Kidney glomerular epithelial cell (primary cell): ENCODE data around the gene LRRC17.

Experiments
- DNase-seq: peaks from one replicate; lab custom pipeline; 2025; lab: John Stamatoyannopoulos, UW

Gene LRRC17, protein sequence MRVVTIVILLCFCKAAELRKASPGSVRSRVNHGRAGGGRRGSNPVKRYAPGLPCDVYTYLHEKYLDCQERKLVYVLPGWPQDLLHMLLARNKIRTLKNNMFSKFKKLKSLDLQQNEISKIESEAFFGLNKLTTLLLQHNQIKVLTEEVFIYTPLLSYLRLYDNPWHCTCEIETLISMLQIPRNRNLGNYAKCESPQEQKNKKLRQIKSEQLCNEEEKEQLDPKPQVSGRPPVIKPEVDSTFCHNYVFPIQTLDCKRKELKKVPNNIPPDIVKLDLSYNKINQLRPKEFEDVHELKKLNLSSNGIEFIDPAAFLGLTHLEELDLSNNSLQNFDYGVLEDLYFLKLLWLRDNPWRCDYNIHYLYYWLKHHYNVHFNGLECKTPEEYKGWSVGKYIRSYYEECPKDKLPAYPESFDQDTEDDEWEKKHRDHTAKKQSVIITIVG

GRCh38 chr7:102912742-102913141, at the start of gene LRRC17:
TSS of gene LRRC17 (plus strand) at chr7:102913000. CDS start at chr7:102933914, 20,914 bp downstream.
- no peak for DNase-seq

DNA sequence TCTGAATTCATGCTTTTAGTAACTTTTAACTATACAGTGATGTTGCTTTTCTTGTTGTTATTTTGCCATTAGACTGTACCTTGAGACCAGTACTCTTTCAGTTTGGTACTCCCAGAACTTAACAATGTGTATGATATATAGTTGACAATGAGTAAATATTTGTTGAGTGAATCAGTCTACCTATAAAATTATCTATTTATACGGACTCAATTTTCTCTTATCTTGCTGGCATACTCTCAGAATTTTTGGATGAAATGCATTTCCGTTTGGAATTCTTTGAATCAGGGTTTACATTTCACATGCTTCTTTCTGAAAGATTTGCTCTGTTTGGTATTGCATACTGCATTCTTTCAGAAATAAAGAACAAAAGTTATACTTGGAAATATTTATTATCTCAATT, 47.8 kb upstream of the LRRC17 start:
- DNase-seq: no peak

- no peak for DNase-seq
Measured at GRCh38 chr7:102866535-102867215, 46.1 kb upstream of the LRRC17 start.

DNA sequence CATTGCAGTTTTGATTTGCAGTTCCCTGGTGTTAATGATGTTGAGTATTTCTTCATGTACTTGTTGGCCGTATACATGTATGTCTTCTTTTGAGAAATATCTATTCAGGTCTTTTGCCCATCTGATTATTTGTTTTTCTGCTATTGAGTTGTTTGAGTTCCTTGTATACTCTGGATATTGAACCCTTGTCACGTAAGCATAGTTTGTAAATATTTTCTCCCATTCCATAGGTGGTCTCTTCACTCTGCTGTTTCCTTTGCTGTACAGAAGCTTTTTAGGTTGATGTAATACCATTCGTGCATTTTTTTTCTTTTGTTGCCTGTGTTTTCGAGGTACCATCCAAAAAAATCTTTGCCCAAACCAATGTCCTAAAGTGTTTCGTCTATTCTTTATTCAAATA, 43.6 kb upstream of the LRRC17 start:
- no peak for DNase-seq

DNA sequence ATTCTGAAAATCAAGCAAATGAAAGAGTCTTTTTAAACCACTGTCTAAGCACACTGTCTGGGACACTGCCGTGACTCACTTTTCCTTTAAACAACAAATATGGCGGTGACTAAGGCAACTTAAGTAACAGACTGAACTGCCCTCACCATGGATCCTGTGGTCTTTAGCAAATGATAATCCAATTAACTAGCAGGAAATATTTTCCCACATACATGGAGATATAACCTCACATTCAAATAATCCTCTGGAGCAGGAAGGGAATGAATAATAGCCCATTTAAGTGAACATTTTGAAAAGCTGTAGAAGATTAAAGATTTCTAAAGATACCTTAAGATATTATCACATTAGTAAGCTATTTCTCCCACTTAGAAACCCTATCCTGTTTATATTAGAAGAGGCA, 40.3 kb upstream of the LRRC17 start:
- peak; percentile 97 for DNase-seq

DNA sequence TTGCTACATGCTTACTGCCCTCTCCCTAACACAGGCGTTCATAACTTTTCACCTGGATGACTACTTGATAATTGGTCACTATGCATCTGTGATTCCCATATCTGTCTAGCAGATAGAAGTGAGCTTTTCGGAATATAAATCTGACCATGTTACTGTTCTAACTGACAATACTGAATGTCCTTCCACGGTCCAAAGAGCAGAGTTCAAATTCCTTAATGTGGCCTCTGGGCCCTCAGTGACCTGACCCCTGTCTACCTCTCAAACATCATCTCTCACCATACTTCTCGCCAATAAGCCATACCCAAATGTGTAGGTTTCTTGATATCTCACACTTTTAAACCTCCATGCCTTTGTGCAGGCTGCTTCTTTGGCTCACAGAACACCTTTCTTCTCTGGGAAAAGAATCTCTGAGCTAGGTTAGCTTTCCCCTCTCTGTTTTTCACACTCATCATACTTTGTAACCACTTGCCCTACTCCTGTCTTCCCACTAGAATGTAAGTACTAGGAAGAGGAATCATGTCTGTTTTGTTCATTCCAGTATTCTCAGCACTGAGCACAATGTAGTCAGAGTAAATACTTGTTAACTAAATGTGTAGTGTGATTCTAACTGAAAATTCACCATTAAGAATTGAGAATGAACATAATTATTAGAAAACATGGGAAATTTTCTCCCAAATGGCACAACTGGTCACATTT, 39.2 kb upstream of the LRRC17 start:
- DNase-seq: no peak

GRCh38 chr7:102874166-102874829, 38.5 kb upstream of the LRRC17 start:
- DNase-seq: peak; percentile 96

DNA sequence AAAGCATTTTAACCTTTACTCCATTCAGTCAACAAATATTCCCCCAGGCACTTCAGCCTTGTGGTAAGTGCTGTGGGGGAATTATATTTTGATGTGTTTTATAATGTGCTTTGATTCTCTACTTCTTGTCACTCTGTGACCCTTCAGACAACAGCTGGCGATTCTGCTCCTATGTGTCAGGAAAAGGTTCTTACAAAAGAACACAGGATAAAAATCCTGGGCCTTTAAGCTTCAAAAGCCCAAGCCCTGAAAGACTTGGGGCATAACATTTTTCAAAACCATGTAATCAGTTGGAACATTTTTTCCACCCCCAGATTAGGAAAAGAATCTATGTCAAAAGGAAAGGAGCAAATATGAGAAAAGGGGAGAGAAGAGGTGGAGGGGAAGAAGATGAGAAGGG, 37.8 kb upstream of the LRRC17 start:
- DNase-seq: no peak

- DNase-seq: peak; percentile 99
Measured at GRCh38 chr7:102875700-102876295, 37.0 kb upstream of the LRRC17 start.

DNA sequence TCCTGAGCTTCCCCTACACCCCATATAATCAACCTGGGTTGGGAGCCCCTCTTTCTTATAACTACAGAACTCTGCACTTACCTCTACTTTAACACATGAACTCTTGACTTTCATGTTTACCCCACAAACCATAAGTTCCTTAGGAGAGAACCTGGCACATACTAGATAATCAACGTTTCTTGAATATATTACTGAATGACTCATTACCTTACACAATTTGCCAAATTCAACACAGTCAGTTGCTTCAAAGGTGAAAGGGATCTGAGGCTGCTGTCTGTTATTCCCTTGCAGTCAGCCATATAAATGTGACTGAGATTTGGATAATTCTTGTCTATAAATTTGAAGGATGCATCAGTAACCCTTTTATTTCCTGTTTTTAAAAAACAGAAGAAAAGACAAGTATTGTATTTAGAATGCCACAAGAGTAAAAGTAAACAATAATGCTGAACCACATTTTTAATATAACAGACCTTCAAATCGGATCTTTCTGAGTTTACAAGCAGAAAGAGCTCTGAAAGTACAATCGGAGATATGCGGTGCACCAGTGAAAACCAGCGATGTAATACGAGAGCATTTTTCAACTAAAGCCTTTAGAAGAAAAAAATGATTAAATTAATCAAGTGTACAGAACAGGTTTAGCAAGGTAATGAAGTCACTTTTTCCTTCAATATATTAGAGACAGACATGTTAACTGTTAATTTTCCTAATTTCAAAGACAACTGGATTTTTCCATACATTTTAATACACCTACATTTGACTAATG, 29.5 kb upstream of the LRRC17 start:
- DNase-seq: peak; percentile 30

- DNase-seq: no peak
Measured at GRCh38 chr7:102888561-102889233, 24.1 kb upstream of the LRRC17 start.

GRCh38 chr7:102889851-102890250, 22.9 kb upstream of the LRRC17 start:
- no peak for DNase-seq

DNA sequence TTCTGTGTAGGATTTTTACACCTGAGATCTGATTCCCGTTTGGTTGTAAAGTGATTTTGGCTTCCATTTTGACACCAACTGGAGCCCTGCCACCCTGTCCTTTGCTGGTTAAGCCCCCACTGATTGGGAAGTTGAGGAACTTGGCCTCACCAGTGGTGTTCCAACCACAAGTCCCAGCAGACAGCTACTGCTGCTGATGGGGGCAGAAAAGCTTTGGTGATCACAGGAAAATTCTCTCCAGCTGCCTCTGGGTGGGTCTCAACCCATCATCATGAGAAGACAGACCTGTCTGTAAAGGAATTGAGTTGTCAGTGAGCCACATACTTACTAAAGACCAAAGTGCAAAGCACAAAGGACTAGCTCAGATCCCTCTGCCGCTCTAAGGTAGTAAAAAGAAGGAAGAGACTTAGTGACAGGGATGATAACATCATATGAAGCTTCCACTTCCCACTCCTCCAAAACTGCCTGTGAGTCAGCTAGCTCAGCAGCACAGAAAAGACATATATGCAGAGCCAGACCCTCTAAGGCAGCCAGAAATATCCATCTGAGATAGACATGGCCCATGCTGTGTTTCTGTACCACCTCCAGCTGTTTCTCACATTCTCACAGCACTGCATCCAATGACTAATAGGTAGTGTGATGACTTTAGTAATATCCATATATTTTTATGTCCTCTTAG, 22.4 kb upstream of the LRRC17 start:
- DNase-seq: no peak

- no peak for DNase-seq
Measured at GRCh38 chr7:102890971-102891692, 21.7 kb upstream of the LRRC17 start.

GRCh38 chr7:102891693-102892261, 21.0 kb upstream of the LRRC17 start:
- DNase-seq: peak; percentile 30

DNA sequence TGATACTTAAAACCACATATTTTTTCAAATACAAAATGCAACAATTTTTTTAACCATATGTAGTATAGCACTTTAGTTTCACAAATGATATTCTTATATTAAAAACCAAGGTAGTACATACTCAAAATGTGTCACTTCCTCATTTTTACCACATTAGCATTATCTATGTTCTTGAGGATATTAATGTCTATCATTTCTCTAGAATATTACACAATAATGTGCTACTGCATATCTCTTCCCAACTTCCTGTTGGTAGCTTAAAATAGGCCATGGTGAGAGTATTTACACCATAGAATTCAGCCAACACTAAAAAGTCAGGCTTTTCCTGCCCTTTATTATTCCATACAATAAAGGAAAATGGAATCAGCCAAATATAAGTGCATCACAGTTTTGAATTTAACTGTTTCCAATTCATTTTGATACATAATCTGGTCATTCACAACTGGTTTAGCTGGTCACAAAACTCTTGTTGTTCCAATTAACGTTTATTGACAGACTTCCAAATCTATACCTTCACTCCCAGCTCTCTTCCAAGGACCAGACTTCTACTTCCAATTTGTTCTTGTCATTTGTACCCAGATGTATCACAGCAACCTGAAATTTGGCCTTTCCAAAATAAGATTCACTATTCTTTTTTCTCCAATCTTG, 20.0 kb upstream of the LRRC17 start:
- no peak for DNase-seq

DNA sequence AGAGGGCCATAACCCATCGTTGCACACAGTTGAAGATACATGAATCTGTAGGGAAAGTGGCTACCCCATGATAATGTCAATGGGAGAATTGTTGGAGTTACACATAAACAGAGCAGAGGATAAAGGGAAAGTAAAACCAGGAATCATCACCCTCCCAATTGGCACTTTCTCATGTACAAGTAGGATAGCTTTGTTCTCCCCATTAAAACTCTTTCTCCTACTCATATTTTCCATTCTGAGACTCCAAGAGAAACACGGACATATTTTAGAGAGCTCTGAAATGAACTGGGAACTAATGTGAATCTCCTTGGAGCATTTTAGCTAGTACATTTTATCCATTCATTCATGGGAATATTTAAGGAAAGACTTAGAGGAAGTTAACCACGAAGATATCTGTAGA, 17.2 kb upstream of the LRRC17 start:
- no peak for DNase-seq

DNA sequence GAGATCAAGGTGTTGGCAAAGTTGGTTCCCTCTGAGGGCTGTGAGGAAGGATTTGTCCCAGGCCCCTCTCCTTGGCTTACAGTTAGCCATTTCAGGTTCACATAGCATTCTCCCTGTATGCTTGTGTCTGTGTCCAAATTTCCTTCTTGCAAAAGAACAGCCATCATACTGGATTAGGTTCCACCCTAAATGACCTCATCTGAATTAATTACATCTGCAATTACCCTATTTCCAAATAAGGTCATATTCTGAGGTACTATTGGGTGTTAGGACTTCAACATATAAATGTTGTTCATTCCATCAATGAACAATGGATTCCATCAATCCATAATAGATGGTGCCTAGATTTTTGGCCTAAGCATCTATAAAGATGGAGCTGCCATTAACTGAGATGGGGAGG, 16.2 kb upstream of the LRRC17 start:
- no peak for DNase-seq
